Activated CD4-positive, alpha-beta T cell treated with anti-CD3 and anti-CD28 coated beads for 4 hours (primary cell): ENCODE results near the gene CCDC3.

ENCODE experiments used
- DNase-seq, 2 donors: peaks; one replicate each; pipeline ENCODE4 v3.0.0-alpha.2; 2020

The CCDC3 gene

GRCh38 chr10:12919574-12919973 lies 81.9 kb downstream of the CCDC3 start:
- no peak for DNase-seq

GRCh38 chr10:12916587-12916986 lies 84.9 kb downstream of the CCDC3 start:
- no peak for DNase-seq

- no peak for DNase-seq
Observed at GRCh38 chr10:12915637-12916168, 85.8 kb downstream of the CCDC3 start.

- DNase-seq: no peak
Observed at GRCh38 chr10:12914111-12914510, 87.4 kb downstream of the CCDC3 start.

- DNase-seq: no peak
Observed at GRCh38 chr10:12911795-12912194, 89.7 kb downstream of the CCDC3 start.

GRCh38 chr10:12910835-12911234 lies 90.7 kb downstream of the CCDC3 start:
- no peak for DNase-seq

GRCh38 chr10:12909836-12910185 lies 91.7 kb downstream of the CCDC3 start:
- DNase-seq: no peak

- no peak for DNase-seq
Observed at GRCh38 chr10:12909182-12909835, 92.2 kb downstream of the CCDC3 start.

GRCh38 chr10:12908773-12909172 lies 92.7 kb downstream of the CCDC3 start:
- DNase-seq: no peak

GRCh38 chr10:12907656-12908055 lies 93.9 kb downstream of the CCDC3 start:
- DNase-seq: no peak

GRCh38 chr10:12906051-12906541 lies 95.4 kb downstream of the CCDC3 start:
- no peak for DNase-seq

GRCh38 chr10:12905067-12905466 lies 96.4 kb downstream of the CCDC3 start:
- DNase-seq: no peak

GRCh38 chr10:12902851-12903358 lies 98.6 kb downstream of the CCDC3 start:
- DNase-seq: no peak

- DNase-seq: peak; percentile 24 to 47
Observed at GRCh38 chr10:12902135-12902572, 99.4 kb downstream of the CCDC3 start.

GRCh38 chr10:12899546-12899945 lies 102.0 kb downstream of the CCDC3 start:
- no peak for DNase-seq

GRCh38 chr10:12898271-12898670 lies 103.2 kb downstream of the CCDC3 start:
- DNase-seq: no peak

GRCh38 chr10:12897278-12897677 lies 104.2 kb downstream of the CCDC3 start:
- no peak for DNase-seq

- no peak for DNase-seq
Observed at GRCh38 chr10:12896251-12896650, 105.3 kb downstream of the CCDC3 start.

- DNase-seq: no peak
Observed at GRCh38 chr10:12892924-12893323, 108.6 kb downstream of the CCDC3 start.

GRCh38 chr10:12890958-12891357 lies 110.6 kb downstream of the CCDC3 start:
- no peak for DNase-seq

GRCh38 chr10:12888470-12888869 lies 113.0 kb downstream of the CCDC3 start:
- DNase-seq: no peak

- DNase-seq: no peak
Observed at GRCh38 chr10:12887780-12888179, 113.7 kb downstream of the CCDC3 start.

- DNase-seq: no peak
Observed at GRCh38 chr10:12884851-12885250, 116.7 kb downstream of the CCDC3 start.

- no peak for DNase-seq
Observed at GRCh38 chr10:12880423-12880822, 121.1 kb downstream of the CCDC3 start.

- DNase-seq: no peak
Observed at GRCh38 chr10:12877150-12877549, 124.4 kb downstream of the CCDC3 start.
